Stimulated activated effector memory CD8-positive, alpha-beta T cell treated with anti-CD3 and anti-CD28 coated beads, Interleukin-12 subunit alpha, Interleukin-12 subunit beta, amount 100 ng/mL, for 72 hours (primary cell): Measurements from ENCODE around the gene RTP3.

Source experiments
- ATAC-seq: fragments of 150-1000 bp; cut with Tn5 transposase; 2 replicates; pipeline ENCODE4 v1.10.0; 2021
- DNase-seq, 2 donors: peaks; one replicate each; pipeline ENCODE4 v3.0.0; 2021 to 2022; ENCODE audit warnings: low spot score in 2 of 2
- H3K27ac Mint-ChIP-seq: one replicate; pipeline ENCODE4 v1.8.0; 2022; ENCODE audit warnings: mild to moderate bottlenecking, mixed read lengths
- H3K36me3 Mint-ChIP-seq: one replicate; pipeline ENCODE4 v1.8.0; 2022; ENCODE audit warnings: mild to moderate bottlenecking, mixed read lengths
- H3K4me1 Mint-ChIP-seq: one replicate; pipeline ENCODE4 v1.8.0; 2022; ENCODE audit warnings: mixed read lengths
- H3K4me3 Mint-ChIP-seq: one replicate; pipeline ENCODE4 v1.8.0; 2022; ENCODE audit warnings: mild to moderate bottlenecking, mixed read lengths
- H3K9me3 Mint-ChIP-seq: one replicate; pipeline ENCODE4 v1.8.0; 2022; ENCODE audit warnings: mixed read lengths

RTP3 gene

GRCh38 chr3:46480491-46481195 lies 17.1 kb upstream of the RTP3 start:
- H3K36me3 Mint-ChIP-seq, result no peaks in the 10 kb centered on the region
- no peak overlapping the region for H3K27ac Mint-ChIP-seq
- H3K9me3 Mint-ChIP-seq, result no peaks in the 10 kb centered on the region
- DNase-seq, result no peak
- no peak for ATAC-seq
- H3K4me3 Mint-ChIP-seq, result no peak overlapping the region
- H3K4me1 Mint-ChIP-seq, result no peaks in the 10 kb centered on the region

GRCh38 chr3:46481636-46482035 lies 16.1 kb upstream of the RTP3 start:
- Mint-ChIP-seq H3K4me1 (no peaks in the 10 kb centered on the region), H3K4me3 (no peak overlapping the region), H3K36me3 (no peaks in the 10 kb centered on the region), H3K27ac (no peak overlapping the region), H3K9me3 (no peaks in the 10 kb centered on the region)
- ATAC-seq, result no peak
- DNase-seq, result no peak

- H3K27ac Mint-ChIP-seq, result no peak overlapping the region
- no peaks in the 10 kb centered on the region for H3K36me3 Mint-ChIP-seq
- ATAC-seq, result no peak
- no peaks in the 10 kb centered on the region for H3K9me3 Mint-ChIP-seq
- no peak overlapping the region for H3K4me3 Mint-ChIP-seq
- DNase-seq, result no peak
- no peaks in the 10 kb centered on the region for H3K4me1 Mint-ChIP-seq
Observed at GRCh38 chr3:46482632-46483350, 15.0 kb upstream of the RTP3 start.

DNA sequence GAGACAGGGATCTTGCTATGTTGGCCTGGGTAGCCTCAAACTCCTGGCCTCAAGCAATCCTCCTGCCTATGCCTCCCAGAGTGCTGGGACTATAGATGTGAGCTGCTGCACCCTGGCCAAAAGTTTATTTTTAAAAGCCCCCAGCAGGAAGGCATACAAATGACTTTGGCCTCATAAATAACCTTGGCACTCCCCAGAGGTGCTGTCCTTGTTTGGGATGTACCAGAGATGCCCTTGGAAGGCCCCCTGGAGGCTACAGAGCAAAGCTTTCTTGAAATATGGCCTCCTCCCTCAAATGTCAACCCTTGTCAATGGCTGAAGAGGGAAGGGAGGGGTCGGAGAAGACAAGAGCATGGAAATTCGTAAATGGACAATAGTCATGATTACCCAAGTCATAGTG lies 14.0 kb upstream of the RTP3 start:
- ATAC-seq (no peak), DNase-seq (no peak)
- Mint-ChIP-seq H3K4me3 (no peak overlapping the region), H3K36me3 (no peaks in the 10 kb centered on the region), H3K27ac (no peak overlapping the region), H3K4me1 (peaks cover 3% of the 10 kb centered on the region), H3K9me3 (no peaks in the 10 kb centered on the region)

DNA sequence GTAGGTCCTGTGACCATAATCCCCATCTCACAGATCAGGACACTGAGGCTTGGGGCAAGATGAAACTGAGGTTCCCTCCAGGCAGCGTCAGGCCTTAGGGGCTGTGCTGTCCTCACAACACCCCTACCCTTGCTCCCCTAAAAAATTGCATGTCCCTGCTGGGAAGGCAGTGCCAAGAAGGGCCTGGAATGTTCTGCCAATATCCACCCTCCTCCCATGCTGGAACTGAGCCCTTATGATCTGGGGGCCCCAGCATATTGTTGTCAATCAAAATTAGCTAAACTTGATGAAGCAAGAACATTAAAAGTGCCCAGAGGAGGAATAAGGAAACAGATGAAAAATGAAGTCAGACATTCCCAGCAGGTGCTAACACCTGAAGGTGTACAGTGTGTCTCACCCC lies 13.4 kb upstream of the RTP3 start:
- Mint-ChIP-seq H3K27ac (no peak overlapping the region), H3K4me1 (peaks cover 8% of the 10 kb centered on the region), H3K36me3 (no peaks in the 10 kb centered on the region), H3K9me3 (no peaks in the 10 kb centered on the region), H3K4me3 (no peak overlapping the region)
- DNase-seq, result no peak
- no peak for ATAC-seq

GRCh38 chr3:46484911-46485778 lies 12.6 kb upstream of the RTP3 start:
- H3K27ac Mint-ChIP-seq, result no peak overlapping the region
- peaks cover 8% of the 10 kb centered on the region for H3K4me1 Mint-ChIP-seq
- ATAC-seq (no peak), DNase-seq (no peak)
- H3K9me3 Mint-ChIP-seq, result no peaks in the 10 kb centered on the region
- no peak overlapping the region for H3K4me3 Mint-ChIP-seq
- H3K36me3 Mint-ChIP-seq, result no peaks in the 10 kb centered on the region

- no peak overlapping the region for H3K27ac Mint-ChIP-seq
- H3K4me1 Mint-ChIP-seq, result peaks cover 8% of the 10 kb centered on the region
- no peaks in the 10 kb centered on the region for H3K36me3 Mint-ChIP-seq
- ATAC-seq, result no peak
- no peak overlapping the region for H3K4me3 Mint-ChIP-seq
- no peak for DNase-seq
- H3K9me3 Mint-ChIP-seq, result no peaks in the 10 kb centered on the region
Observed at GRCh38 chr3:46485779-46486175, 12.0 kb upstream of the RTP3 start.

- DNase-seq (peak; percentile 88 to 96), ATAC-seq (peak; percentile 97)
- Mint-ChIP-seq H3K4me3 (peak overlapping the region; percentile 44), H3K36me3 (no peaks in the 10 kb centered on the region), H3K4me1 (peaks cover 8% of the 10 kb centered on the region), H3K9me3 (no peaks in the 10 kb centered on the region), H3K27ac (no peak overlapping the region)
Observed at GRCh38 chr3:46488735-46489361, 8.9 kb upstream of the RTP3 start.

- DNase-seq (no peak), ATAC-seq (no peak)
- no peak overlapping the region for H3K27ac Mint-ChIP-seq
- H3K4me3 Mint-ChIP-seq, result peak overlapping the region; percentile 44
- H3K4me1 Mint-ChIP-seq, result peaks cover 8% of the 10 kb centered on the region
- no peaks in the 10 kb centered on the region for H3K9me3 Mint-ChIP-seq
- no peaks in the 10 kb centered on the region for H3K36me3 Mint-ChIP-seq
Observed at GRCh38 chr3:46489381-46489780, 8.4 kb upstream of the RTP3 start.

- Mint-ChIP-seq H3K4me3 (no peak overlapping the region), H3K9me3 (no peaks in the 10 kb centered on the region), H3K27ac (no peak overlapping the region), H3K36me3 (no peaks in the 10 kb centered on the region), H3K4me1 (peaks cover 8% of the 10 kb centered on the region)
- ATAC-seq (no peak), DNase-seq (no peak)
Observed at GRCh38 chr3:46489875-46490274, 7.9 kb upstream of the RTP3 start.

GRCh38 chr3:46490338-46491084 lies 7.3 kb upstream of the RTP3 start:
- ATAC-seq, result no peak
- H3K9me3 Mint-ChIP-seq, result no peaks in the 10 kb centered on the region
- peaks cover 8% of the 10 kb centered on the region for H3K4me1 Mint-ChIP-seq
- no peak overlapping the region for H3K4me3 Mint-ChIP-seq
- H3K27ac Mint-ChIP-seq, result no peak overlapping the region
- DNase-seq, result no peak
- no peaks in the 10 kb centered on the region for H3K36me3 Mint-ChIP-seq

- Mint-ChIP-seq H3K4me1 (peaks cover 8% of the 10 kb centered on the region), H3K27ac (no peak overlapping the region), H3K9me3 (no peaks in the 10 kb centered on the region), H3K4me3 (no peak overlapping the region), H3K36me3 (no peaks in the 10 kb centered on the region)
- ATAC-seq (no peak), DNase-seq (no peak)
Observed at GRCh38 chr3:46491089-46492070, 6.4 kb upstream of the RTP3 start.

DNA sequence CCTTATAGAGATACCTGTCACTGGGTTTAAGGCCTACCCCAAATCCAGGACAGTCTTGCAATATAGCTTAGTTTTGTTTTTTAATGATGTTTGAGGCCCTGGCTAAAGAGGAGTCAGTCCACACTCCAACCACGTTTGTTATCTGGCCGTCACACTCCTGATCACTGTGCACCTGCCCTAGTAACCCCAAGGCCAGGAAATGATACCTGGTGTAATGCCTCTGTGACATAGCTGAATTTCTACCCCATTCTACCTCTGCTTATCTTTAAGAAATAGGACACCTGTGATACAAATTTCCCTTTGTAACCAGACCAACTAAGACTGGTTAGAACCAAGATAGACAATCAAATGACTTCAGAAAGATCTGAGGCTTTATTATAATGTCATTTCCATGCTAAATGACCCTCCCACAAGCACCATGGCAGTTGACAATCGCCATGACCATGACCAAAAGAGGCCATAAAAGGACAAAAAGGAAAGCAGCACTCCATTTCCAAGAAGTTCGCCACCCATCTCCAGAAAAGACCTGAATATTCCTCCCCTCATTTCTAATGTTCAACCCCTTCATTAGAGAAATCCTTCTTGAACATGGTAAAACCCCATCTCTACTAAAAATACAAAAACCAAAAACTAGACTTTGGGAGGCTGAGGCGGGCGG lies 4.8 kb upstream of the RTP3 start:
- no peak overlapping the region for H3K4me3 Mint-ChIP-seq
- H3K27ac Mint-ChIP-seq, result no peak overlapping the region
- H3K4me1 Mint-ChIP-seq, result peaks cover 8% of the 10 kb centered on the region
- H3K9me3 Mint-ChIP-seq, result no peaks in the 10 kb centered on the region
- no peaks in the 10 kb centered on the region for H3K36me3 Mint-ChIP-seq
- no peak for DNase-seq
- no peak for ATAC-seq
